Measurements from ENCODE around the gene TECRL. TPM values are rescaled to one million over a fixed set of nuclear protein-coding genes. Genes with fewer than 3 reads are reported as not detected.

TECRL gene
- total and polyA plus RNA-seq, 9 donors = 0.07 to 0.27 (median 0.08) TPM; not detected in 6

GRCh38 chr4:64368741-64369140 lies 40.5 kb downstream of the TECRL start:
- DNase-seq = no peak
- no peaks in the 10 kb centered on the region for H3K36me3 ChIP-seq
- H3K4me3 ChIP-seq = no peak overlapping the region
- 0 to 13% (median 5%) methylated on average over 1 of the region's 1 CpG for WGBS, 3 donors
- H3K27ac ChIP-seq = no peak overlapping the region
- no peaks in the 10 kb centered on the region for H3K4me1 ChIP-seq (ENCODE audit: insufficient read depth)
- intact Hi-C loops (cut with DNase I) = no loop called here
- H3K9me3 ChIP-seq = no peaks in the 10 kb centered on the region
- TF ChIP-seq POLR2A (IDR thresholded peaks at IDR 0.05) (no peak), EP300 (IDR thresholded peaks at IDR 0.05) (no peak), CTCF (IDR thresholded peaks at IDR 0.05) (no peak)
- no peaks in the 10 kb centered on the region for H3K27me3 ChIP-seq

- no peak overlapping the region for H3K27ac ChIP-seq
- no peaks in the 10 kb centered on the region for H3K36me3 ChIP-seq
- no peak for DNase-seq
- TF ChIP-seq CTCF (IDR thresholded peaks at IDR 0.05) = no peak
- no peak for TF ChIP-seq POLR2A (IDR thresholded peaks at IDR 0.05)
- TF ChIP-seq EP300 (IDR thresholded peaks at IDR 0.05) = no peak
- H3K4me3 ChIP-seq = no peak overlapping the region
- H3K9me3 ChIP-seq = no peaks in the 10 kb centered on the region
- H3K4me1 ChIP-seq (ENCODE audit: insufficient read depth) = no peaks in the 10 kb centered on the region
- H3K27me3 ChIP-seq = no peaks in the 10 kb centered on the region
- intact Hi-C loops (cut with DNase I) = no loop called here
Observed at GRCh38 chr4:64361399-64361740, 47.9 kb downstream of the TECRL start.

- Histone ChIP-seq H3K9me3 (no peaks in the 10 kb centered on the region), H3K4me1 (ENCODE audit: insufficient read depth) (no peaks in the 10 kb centered on the region), H3K27me3 (no peaks in the 10 kb centered on the region), H3K4me3 (no peak overlapping the region), H3K36me3 (no peaks in the 10 kb centered on the region), H3K27ac (no peak overlapping the region)
- TF ChIP-seq POLR2A (IDR thresholded peaks at IDR 0.05) = no peak
- no peak for TF ChIP-seq EP300 (IDR thresholded peaks at IDR 0.05)
- no peak for TF ChIP-seq CTCF (IDR thresholded peaks at IDR 0.05)
- no peak for DNase-seq
- 90 to 94% (median 92%) methylated on average over 7 to 8 of the region's 8 CpGs for WGBS, 3 donors
- intact Hi-C loops (cut with DNase I) = no loop called here
Observed at GRCh38 chr4:64360664-64361398, 48.4 kb downstream of the TECRL start.

- DNase-seq = no peak
- intact Hi-C loops (cut with DNase I) = no loop called here
- Histone ChIP-seq H3K4me3 (no peak overlapping the region), H3K9me3 (no peaks in the 10 kb centered on the region), H3K4me1 (ENCODE audit: insufficient read depth) (no peaks in the 10 kb centered on the region), H3K27me3 (no peaks in the 10 kb centered on the region), H3K36me3 (no peaks in the 10 kb centered on the region), H3K27ac (no peak overlapping the region)
- WGBS, 3 donors = 40 to 46% (median 43%) methylated on average over 3 of the region's 3 CpGs
- no peak for TF ChIP-seq EP300 (IDR thresholded peaks at IDR 0.05)
- TF ChIP-seq POLR2A (IDR thresholded peaks at IDR 0.05) = no peak
- no peak for TF ChIP-seq CTCF (IDR thresholded peaks at IDR 0.05)
Observed at GRCh38 chr4:64359489-64359888, 49.8 kb downstream of the TECRL start.

All from ovary (tissue), 9 donors.